DMS53 (cell line): Measurements from ENCODE around the gene SERP1.

ENCODE experiments used
- DNase-seq: peaks from one replicate; lab custom pipeline; 2025; lab: John Stamatoyannopoulos, UW

Gene SERP1

GRCh38 chr3:150546226-150547044 is at the start of gene SERP1, which contains the start of gene EIF2A:
Gene SERP1, minus strand, starts transcription at chr3:150546496. Its CDS starts 361 bp downstream, at chr3:150546135.
Gene EIF2A, plus strand, starts transcription at chr3:150546787. Its CDS starts 16 bp downstream, at chr3:150546803.
- DNase-seq = peak; percentile 99

GRCh38 chr3:150594150-150594549 is 47.9 kb upstream of the SERP1 start:
- no peak for DNase-seq

GRCh38 chr3:150589759-150590158 is 43.5 kb upstream of the SERP1 start:
- DNase-seq = peak; percentile 5

GRCh38 chr3:150588027-150588830 is 41.9 kb upstream of the SERP1 start:
- peak; percentile 55 for DNase-seq

- no peak for DNase-seq
These were observed 36.7 kb upstream of the SERP1 start for GRCh38 chr3:150583028-150583427.

GRCh38 chr3:150582620-150583019 is 36.3 kb upstream of the SERP1 start:
- no peak for DNase-seq

- DNase-seq = no peak
These were observed 34.9 kb upstream of the SERP1 start for GRCh38 chr3:150581174-150581573.

- DNase-seq = peak; percentile 1
These were observed 31.6 kb upstream of the SERP1 start for GRCh38 chr3:150577855-150578254.

GRCh38 chr3:150567328-150567727 is 21.0 kb upstream of the SERP1 start:
- no peak for DNase-seq

- DNase-seq = no peak
These were observed 17.9 kb upstream of the SERP1 start for GRCh38 chr3:150564243-150564642.

- DNase-seq = no peak
These were observed 11.4 kb upstream of the SERP1 start for GRCh38 chr3:150557725-150558124.

- no peak for DNase-seq
These were observed 10.5 kb upstream of the SERP1 start for GRCh38 chr3:150556792-150557191.

GRCh38 chr3:150555859-150556436 is 9.7 kb upstream of the SERP1 start:
- DNase-seq = no peak

GRCh38 chr3:150547045-150547741 is 897 bp upstream of the SERP1 start:
- DNase-seq = peak; percentile 25

GRCh38 chr3:150545419-150546225 is 674 bp downstream of the SERP1 start:
- DNase-seq = peak; percentile 40

GRCh38 chr3:150544726-150545125 is 1.6 kb downstream of the SERP1 start:
- DNase-seq = no peak

- DNase-seq = no peak
These were observed 2.3 kb downstream of the SERP1 start for GRCh38 chr3:150544041-150544440.

GRCh38 chr3:150543531-150543930 is 2.8 kb downstream of the SERP1 start:
- no peak for DNase-seq

- DNase-seq = no peak
These were observed 3.2 kb downstream of the SERP1 start for GRCh38 chr3:150543128-150543527.

GRCh38 chr3:150540991-150541390 is 5.3 kb downstream of the SERP1 start:
- DNase-seq = no peak

- DNase-seq = no peak
These were observed 6.0 kb downstream of the SERP1 start for GRCh38 chr3:150540297-150540696.
